Panc1 (cell line): ENCODE measurements around the gene DMBX1. TPM values are rescaled to one million over a fixed set of nuclear protein-coding genes. Genes with fewer than 3 reads are reported as not detected.

Source experiments
- ATAC-seq: fragments of 200-7000 bp; cut with Tn5 transposase; 2 replicates; pipeline ENCODE4 v1.9.1; 2020; ENCODE audit warnings: mild to moderate bottlenecking, moderate library complexity
- BruUV-seq: library from RNA; stranded (reverse); fragments of 400-500 nt; replicated peaks from 2 replicates; lab custom pipeline; 2021; lab: Mats Ljungman, UMichigan
- CTCF ChIA-PET: fragments of 300-600 bp; sonication (Branson Sonifier 250); formaldehyde crosslinking; loops from one replicate; lab custom pipeline; 2022; ENCODE audit warnings: antibody characterized with exemption; lab: Charles Lee
- POLR2A ChIA-PET: fragments of 300-600 bp; sonication (Branson Sonifier 250); formaldehyde crosslinking; loops from one replicate; lab custom pipeline; 2022; ENCODE audit warnings: antibody characterized with exemption; lab: Charles Lee
- DNase-seq: peaks from one replicate; pipeline ENCODE4 v3.0.0-alpha.2; 2010; ENCODE audit warnings: low read depth, low spot score
- H3K27ac ChIP-seq: 2 replicates; pipeline ENCODE4 v1.5.1; 2011; ENCODE audit warnings: mild to moderate bottlenecking, low read length, inconsistent platforms
- H3K27me3 ChIP-seq: fragments of 200-500 bp; sonication (Bioruptor generic); 2 replicates; pipeline ENCODE4 v1.6.0; 2014; ENCODE audit warnings: low read length, inconsistent platforms; ENCODE audit not compliant: control insufficient read depth, insufficient read depth
- H3K36me3 ChIP-seq: fragments of 200-500 bp; sonication (Bioruptor generic); 2 replicates; pipeline ENCODE4 v1.5.1; 2014; ENCODE audit warnings: inconsistent platforms, mild to moderate bottlenecking, low read length, moderate library complexity; ENCODE audit not compliant: control insufficient read depth, insufficient read depth
- H3K4me1 ChIP-seq: 2 replicates; pipeline ENCODE4 v1.5.1; 2011; ENCODE audit warnings: inconsistent platforms, mild to moderate bottlenecking, low read length, moderate library complexity; ENCODE audit not compliant: control insufficient read depth, insufficient read depth
- H3K4me3 ChIP-seq, 2 experiments: 2 replicates each; pipeline ENCODE4 v1.5.1; 2011 to 2012; ENCODE audit warnings: low read depth in 2 of 2, low read length in 2 of 2, mild to moderate bottlenecking in 2 of 2, inconsistent platforms in 1 of 2, moderate library complexity in 1 of 2
- H3K9me3 ChIP-seq: fragments of 200-500 bp; sonication (Bioruptor generic); 2 replicates; pipeline ENCODE4 v1.5.1; 2014; ENCODE audit warnings: low read depth, mild to moderate bottlenecking, inconsistent platforms, low read length, moderate library complexity; ENCODE audit not compliant: control insufficient read depth, insufficient read depth
- CTCF ChIP-seq: fragments of 450-650 bp; IDR thresholded peaks from 2 replicates; pipeline ENCODE4 v1.5.1; 2017; ENCODE audit warnings: mild to moderate bottlenecking
- POLR2AphosphoS5 ChIP-seq: IDR thresholded peaks from 2 replicates; pipeline ENCODE4 v1.6.1; 2012; ENCODE audit warnings: mild to moderate bottlenecking, low read depth, low read length, moderate library complexity
- SIN3A ChIP-seq: IDR thresholded peaks from 2 replicates; pipeline ENCODE4 v1.6.1; 2012; ENCODE audit warnings: low read depth, mild to moderate bottlenecking, low read length, moderate library complexity, borderline replicate concordance; ENCODE audit not compliant: insufficient read depth
- TCF7L2 ChIP-seq: IDR thresholded peaks from 2 replicates; pipeline ENCODE4 v1.6.1; 2011; ENCODE audit warnings: mild to moderate bottlenecking, low read depth, low read length, inconsistent platforms
- in situ Hi-C: cut with HindIII; loops from 2 replicates; pipeline ENCODE4 v1.10.0; 2016; ENCODE audit warnings: low sequenced_read_pairs, low pct_unique_long_range_greater_than_20kb
- intact Hi-C: fragments of 100-400 bp; cut with micrococcal nuclease; formaldehyde crosslinking; loops from one replicate; pipeline ENCODE4 v1.10.0; 2022; ENCODE audit not compliant: unreplicated experiment
- total RNA-seq: library from RNA; stranded (reverse); gene quantifications from one replicate; pipeline ENCODE4 v1.2.1, GENCODE V29; 2021; ENCODE audit not compliant: unreplicated experiment
- TF ChIP-seq, protein P1 (sequence below), 2 experiments: IDR thresholded peaks; 2 replicates each; pipeline ENCODE4 v1.6.1; 2011 to 2012; ENCODE audit warnings: low read depth in 2 of 2, control low read depth in 1 of 2, low read length in 1 of 2, mild to moderate bottlenecking in 1 of 2, moderate library complexity in 1 of 2; ENCODE audit not compliant: insufficient read depth in 1 of 2

Gene DMBX1
- total RNA-seq, 1 experiment from 2014 or later: 0.05 TPM

DNA sequence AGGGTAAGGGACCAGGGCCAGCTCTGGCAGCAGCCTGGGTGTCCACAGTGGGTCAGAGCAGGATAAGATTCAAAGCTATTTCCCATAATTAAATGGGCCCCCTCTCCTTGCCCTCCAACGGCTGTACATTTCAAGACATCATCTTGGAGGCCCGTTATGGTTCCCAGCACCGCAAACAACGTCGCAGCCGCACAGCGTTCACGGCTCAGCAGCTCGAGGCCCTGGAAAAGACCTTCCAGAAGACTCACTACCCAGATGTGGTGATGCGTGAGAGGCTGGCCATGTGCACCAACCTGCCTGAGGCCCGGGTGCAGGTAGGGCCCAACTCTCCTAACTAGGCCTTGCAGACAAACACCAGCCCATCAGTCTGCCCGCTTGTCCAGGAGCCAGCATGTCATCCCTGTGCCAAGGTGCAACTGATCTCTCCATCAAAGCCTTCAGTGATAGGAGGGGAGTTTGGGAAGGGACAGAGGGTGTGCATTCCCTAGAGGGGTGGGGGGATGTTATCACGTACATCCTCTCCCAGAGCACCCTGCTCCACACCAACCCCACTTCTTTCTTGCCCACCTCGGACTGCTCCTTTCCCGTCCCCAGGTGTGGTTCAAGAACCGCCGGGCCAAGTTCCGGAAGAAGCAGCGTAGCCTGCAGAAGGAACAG is 20.8 kb downstream of the DMBX1 start:
- Histone ChIP-seq H3K27me3 (no peaks in the 10 kb centered on the region), H3K27ac (no peak overlapping the region), H3K4me1 (no peaks in the 10 kb centered on the region), H3K4me3 (no peak overlapping the region), H3K36me3 (no peaks in the 10 kb centered on the region), H3K9me3 (no peaks in the 10 kb centered on the region)
- intact Hi-C loops: no loop called here
- no peak for DNase-seq
- no TSS peak for BruUV-seq
- ChIA-PET CTCF (interaction anchor here (0.6 kb wide), 1 partner anchor 684 kb away, joined by 5 read pairs; no protein-coding TSS in a partner anchor), POLR2A (no interaction called here)
- in situ Hi-C loops: no loop called here
- no peak for TF ChIP-seq SIN3A
- no peak for TF ChIP-seq TCF7L2
- TF ChIP-seq CTCF: no peak
- TF ChIP-seq, protein P1, sequence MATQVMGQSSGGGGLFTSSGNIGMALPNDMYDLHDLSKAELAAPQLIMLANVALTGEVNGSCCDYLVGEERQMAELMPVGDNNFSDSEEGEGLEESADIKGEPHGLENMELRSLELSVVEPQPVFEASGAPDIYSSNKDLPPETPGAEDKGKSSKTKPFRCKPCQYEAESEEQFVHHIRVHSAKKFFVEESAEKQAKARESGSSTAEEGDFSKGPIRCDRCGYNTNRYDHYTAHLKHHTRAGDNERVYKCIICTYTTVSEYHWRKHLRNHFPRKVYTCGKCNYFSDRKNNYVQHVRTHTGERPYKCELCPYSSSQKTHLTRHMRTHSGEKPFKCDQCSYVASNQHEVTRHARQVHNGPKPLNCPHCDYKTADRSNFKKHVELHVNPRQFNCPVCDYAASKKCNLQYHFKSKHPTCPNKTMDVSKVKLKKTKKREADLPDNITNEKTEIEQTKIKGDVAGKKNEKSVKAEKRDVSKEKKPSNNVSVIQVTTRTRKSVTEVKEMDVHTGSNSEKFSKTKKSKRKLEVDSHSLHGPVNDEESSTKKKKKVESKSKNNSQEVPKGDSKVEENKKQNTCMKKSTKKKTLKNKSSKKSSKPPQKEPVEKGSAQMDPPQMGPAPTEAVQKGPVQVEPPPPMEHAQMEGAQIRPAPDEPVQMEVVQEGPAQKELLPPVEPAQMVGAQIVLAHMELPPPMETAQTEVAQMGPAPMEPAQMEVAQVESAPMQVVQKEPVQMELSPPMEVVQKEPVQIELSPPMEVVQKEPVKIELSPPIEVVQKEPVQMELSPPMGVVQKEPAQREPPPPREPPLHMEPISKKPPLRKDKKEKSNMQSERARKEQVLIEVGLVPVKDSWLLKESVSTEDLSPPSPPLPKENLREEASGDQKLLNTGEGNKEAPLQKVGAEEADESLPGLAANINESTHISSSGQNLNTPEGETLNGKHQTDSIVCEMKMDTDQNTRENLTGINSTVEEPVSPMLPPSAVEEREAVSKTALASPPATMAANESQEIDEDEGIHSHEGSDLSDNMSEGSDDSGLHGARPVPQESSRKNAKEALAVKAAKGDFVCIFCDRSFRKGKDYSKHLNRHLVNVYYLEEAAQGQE (IDR thresholded peaks at IDR 0.05; ENCODE audit: insufficient read depth in 1 of 2, low read depth in 2 of 2, low read length in 1 of 2): no peak
- TF ChIP-seq POLR2AphosphoS5: no peak
- no peak for ATAC-seq

GRCh38 chr1:46510998-46511365 is 21.3 kb downstream of the DMBX1 start:
- Histone ChIP-seq H3K27me3 (no peaks in the 10 kb centered on the region), H3K4me1 (no peaks in the 10 kb centered on the region), H3K9me3 (no peaks in the 10 kb centered on the region), H3K4me3 (no peak overlapping the region), H3K36me3 (no peaks in the 10 kb centered on the region), H3K27ac (no peak overlapping the region)
- CTCF ChIA-PET: no interaction called here
- intact Hi-C loops: no loop called here
- DNase-seq (no peak), ATAC-seq (no peak)
- no TSS peak for BruUV-seq
- TF ChIP-seq TCF7L2: no peak
- TF ChIP-seq, protein P1 (IDR thresholded peaks at IDR 0.05; ENCODE audit: insufficient read depth in 1 of 2, low read depth in 2 of 2, low read length in 1 of 2): no peak
- in situ Hi-C loops: no loop called here
- POLR2A ChIA-PET: interaction anchor here (0.5 kb wide), 1 partner anchor 104 kb away, joined by 8 read pairs; no protein-coding TSS in a partner anchor
